HEK293 (cell line): Measurements from ENCODE around the gene GPHB5.

Source experiments
- CTCF ChIA-PET: fragments of 350-600 bp; formaldehyde crosslinking; extraction: SDS; loops from one replicate; lab custom pipeline; 2021; ENCODE audit warnings: antibody characterized with exemption; lab: Yijun Ruan, JAX
- POLR2A ChIA-PET: fragments of 300-600 bp; formaldehyde crosslinking; extraction: SDS; loops from one replicate; lab custom pipeline; 2020; ENCODE audit warnings: antibody characterized with exemption, inconsistent platforms; lab: Yijun Ruan, JAX
- H3K27ac ChIP-seq: fragments of 200-500 bp; sonication (Bioruptor generic); 2 replicates; pipeline ENCODE4 v1.5.1; 2014; ENCODE audit warnings: low read depth, low read length, control low read depth, inconsistent platforms; ENCODE audit errors: extremely low read depth
- H3K36me3 ChIP-seq, 2 experiments: fragments of 200-500 bp in 1 of 2; sonication (Bioruptor generic) in 1 of 2; 1 replicate in 1 of 2; 2 replicates in 1 of 2; pipeline ENCODE4 v1.5.1; 2014 to 2017; ENCODE audit warnings: inconsistent platforms in 2 of 2, low read length in 2 of 2; ENCODE audit not compliant: control insufficient read depth in 2 of 2, insufficient read depth in 1 of 2
- H3K4me1 ChIP-seq: fragments of 200-500 bp; sonication (Bioruptor generic); 2 replicates; pipeline ENCODE4 v1.5.1; 2014; ENCODE audit warnings: mild to moderate bottlenecking, low read length, inconsistent platforms; ENCODE audit not compliant: control insufficient read depth, insufficient read depth
- H3K4me3 ChIP-seq: 2 replicates; pipeline ENCODE4 v1.5.1; 2011; ENCODE audit warnings: low read depth, mild to moderate bottlenecking, control low read depth, low read length, moderate library complexity
- H3K9me3 ChIP-seq: fragments of 200-500 bp; sonication (Bioruptor generic); 2 replicates; pipeline ENCODE4 v1.5.1; 2014; ENCODE audit warnings: low read depth, low read length, inconsistent platforms; ENCODE audit not compliant: control insufficient read depth, insufficient read depth
- ZFP37 ChIP-seq: fragments of 450-650 bp; formaldehyde crosslinking; IDR thresholded peaks from 2 replicates; pipeline ENCODE4 v1.5.1; 2016; ENCODE audit warnings: missing biosample characterization, missing genetic modification characterization
- ZFP41 ChIP-seq: fragments of 450-650 bp; formaldehyde crosslinking; IDR thresholded peaks from 2 replicates; pipeline ENCODE4 v1.5.1; 2016; ENCODE audit warnings: missing biosample characterization, missing genetic modification characterization, borderline replicate concordance
- ZNF174 ChIP-seq: fragments of 450-650 bp; formaldehyde crosslinking; IDR thresholded peaks from 2 replicates; pipeline ENCODE4 v1.5.0; 2017; ENCODE audit warnings: missing biosample characterization, mild to moderate bottlenecking, missing genetic modification characterization
- ZNF175 ChIP-seq: fragments of 450-650 bp; formaldehyde crosslinking; IDR thresholded peaks from 2 replicates; pipeline ENCODE4 v1.5.1; 2016; ENCODE audit warnings: missing biosample characterization, missing genetic modification characterization
- ZNF24 ChIP-seq: fragments of 450-650 bp; formaldehyde crosslinking; IDR thresholded peaks from 2 replicates; pipeline ENCODE4 v1.5.1; 2016; ENCODE audit warnings: missing biosample characterization, missing genetic modification characterization
- ZNF548 ChIP-seq: fragments of 450-650 bp; formaldehyde crosslinking; IDR thresholded peaks from 2 replicates; pipeline ENCODE4 v1.5.1; 2016; ENCODE audit warnings: missing biosample characterization, missing genetic modification characterization
- ZNF624 ChIP-seq: fragments of 450-650 bp; formaldehyde crosslinking; IDR thresholded peaks from 2 replicates; pipeline ENCODE4 v1.5.1; 2017; ENCODE audit warnings: missing biosample characterization, missing genetic modification characterization
- ZNF664 ChIP-seq: fragments of 450-650 bp; formaldehyde crosslinking; IDR thresholded peaks from 2 replicates; pipeline ENCODE4 v1.5.1; 2016; ENCODE audit warnings: missing biosample characterization, missing genetic modification characterization
- TF ChIP-seq, protein P1 (sequence below): fragments of 450-650 bp; formaldehyde crosslinking; conservative IDR thresholded peaks from 2 replicates; pipeline ENCODE4 v1.5.1; 2016; ENCODE audit warnings: low read depth, missing biosample characterization, missing genetic modification characterization
- TF ChIP-seq, protein P2 (sequence below): fragments of 450-650 bp; formaldehyde crosslinking; IDR thresholded peaks from 2 replicates; pipeline ENCODE4 v1.5.1; 2016; ENCODE audit warnings: missing biosample characterization, missing genetic modification characterization

GPHB5 gene

DNA sequence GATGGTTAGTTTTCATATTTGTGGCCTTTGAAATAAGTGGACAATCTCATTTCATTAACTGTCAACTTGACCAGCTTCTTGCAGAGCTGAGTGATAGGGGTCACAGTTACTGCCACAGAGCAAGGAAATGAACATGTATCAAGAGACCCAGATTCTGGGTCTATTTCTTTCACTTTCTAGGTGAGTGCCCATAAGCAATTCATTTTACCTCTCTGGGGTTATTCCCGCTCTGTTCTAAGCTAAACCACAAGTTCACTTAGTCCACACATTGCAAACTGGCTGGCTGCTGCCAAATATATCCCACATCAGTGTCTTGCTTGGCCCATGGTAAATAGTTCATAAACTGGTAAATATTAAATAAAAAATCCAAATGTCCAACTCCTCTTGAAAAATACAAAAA, 29.9 kb downstream of the GPHB5 start (continued):
- TF ChIP-seq ZNF624 (no peak), ZNF664 (tag by site-specific recombination) (no peak)
- TF ChIP-seq, protein P1, sequence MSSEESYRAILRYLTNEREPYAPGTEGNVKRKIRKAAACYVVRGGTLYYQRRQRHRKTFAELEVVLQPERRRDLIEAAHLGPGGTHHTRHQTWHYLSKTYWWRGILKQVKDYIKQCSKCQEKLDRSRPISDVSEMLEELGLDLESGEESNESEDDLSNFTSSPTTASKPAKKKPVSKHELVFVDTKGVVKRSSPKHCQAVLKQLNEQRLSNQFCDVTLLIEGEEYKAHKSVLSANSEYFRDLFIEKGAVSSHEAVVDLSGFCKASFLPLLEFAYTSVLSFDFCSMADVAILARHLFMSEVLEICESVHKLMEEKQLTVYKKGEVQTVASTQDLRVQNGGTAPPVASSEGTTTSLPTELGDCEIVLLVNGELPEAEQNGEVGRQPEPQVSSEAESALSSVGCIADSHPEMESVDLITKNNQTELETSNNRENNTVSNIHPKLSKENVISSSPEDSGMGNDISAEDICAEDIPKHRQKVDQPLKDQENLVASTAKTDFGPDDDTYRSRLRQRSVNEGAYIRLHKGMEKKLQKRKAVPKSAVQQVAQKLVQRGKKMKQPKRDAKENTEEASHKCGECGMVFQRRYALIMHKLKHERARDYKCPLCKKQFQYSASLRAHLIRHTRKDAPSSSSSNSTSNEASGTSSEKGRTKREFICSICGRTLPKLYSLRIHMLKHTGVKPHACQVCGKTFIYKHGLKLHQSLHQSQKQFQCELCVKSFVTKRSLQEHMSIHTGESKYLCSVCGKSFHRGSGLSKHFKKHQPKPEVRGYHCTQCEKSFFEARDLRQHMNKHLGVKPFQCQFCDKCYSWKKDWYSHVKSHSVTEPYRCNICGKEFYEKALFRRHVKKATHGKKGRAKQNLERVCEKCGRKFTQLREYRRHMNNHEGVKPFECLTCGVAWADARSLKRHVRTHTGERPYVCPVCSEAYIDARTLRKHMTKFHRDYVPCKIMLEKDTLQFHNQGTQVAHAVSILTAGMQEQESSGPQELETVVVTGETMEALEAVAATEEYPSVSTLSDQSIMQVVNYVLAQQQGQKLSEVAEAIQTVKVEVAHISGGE: no peak

DNA sequence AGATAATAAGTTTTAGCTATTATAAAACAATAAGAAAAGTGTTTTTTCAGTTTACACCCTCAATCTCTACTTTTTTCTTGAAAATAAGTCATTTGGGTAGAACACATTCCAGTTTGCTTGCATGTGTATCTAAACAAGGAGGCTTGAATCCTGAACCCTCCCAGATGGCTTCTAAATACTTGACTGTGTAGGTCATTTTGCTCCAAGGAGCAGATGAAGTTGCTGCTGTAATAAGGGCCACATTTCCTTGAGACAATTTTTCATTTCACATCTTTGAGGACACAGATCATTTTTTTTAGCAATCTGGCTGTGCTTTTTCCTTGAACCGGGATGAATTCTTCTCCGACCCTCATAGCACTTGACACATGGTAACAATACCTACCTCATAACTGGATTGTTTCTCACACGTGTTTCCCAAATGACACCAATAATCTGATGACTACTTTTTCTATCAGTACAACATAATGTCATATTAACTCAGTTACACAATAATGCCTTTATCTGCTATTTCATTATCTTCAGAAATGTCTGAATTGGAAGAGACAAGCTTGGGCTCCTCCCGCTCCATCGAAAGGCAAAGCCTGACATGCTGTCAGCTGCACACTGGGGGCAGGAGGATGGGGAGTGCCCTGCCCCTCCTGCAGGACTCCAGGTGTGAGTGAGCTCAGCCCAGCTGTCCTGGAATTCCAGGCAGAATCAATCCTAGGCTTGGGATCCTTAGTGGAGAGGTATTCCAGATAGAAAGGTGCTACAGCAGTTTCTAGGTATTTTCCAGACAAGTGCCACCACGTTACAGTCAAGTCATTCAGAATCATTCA, 30.9 kb downstream of the GPHB5 start:
- ChIA-PET CTCF (interaction anchor here (1.0 kb wide), 1 partner anchor 1109 kb away, joined by 4 read pairs; no protein-coding TSS in a partner anchor), POLR2A (no interaction called here)
- no peak overlapping the region for H3K4me3 ChIP-seq
- H3K9me3 ChIP-seq: no peaks in the 10 kb centered on the region
- H3K4me1 ChIP-seq: peaks cover 5% of the 10 kb centered on the region; the same call in 1 of the 2 replicates
- no peaks in the 10 kb centered on the region for H3K36me3 ChIP-seq
- no peak for TF ChIP-seq ZFP41 (tag by site-specific recombination)
- no peak for TF ChIP-seq ZNF548 (tag by site-specific recombination)
- no peak overlapping the region for H3K27ac ChIP-seq

DNA sequence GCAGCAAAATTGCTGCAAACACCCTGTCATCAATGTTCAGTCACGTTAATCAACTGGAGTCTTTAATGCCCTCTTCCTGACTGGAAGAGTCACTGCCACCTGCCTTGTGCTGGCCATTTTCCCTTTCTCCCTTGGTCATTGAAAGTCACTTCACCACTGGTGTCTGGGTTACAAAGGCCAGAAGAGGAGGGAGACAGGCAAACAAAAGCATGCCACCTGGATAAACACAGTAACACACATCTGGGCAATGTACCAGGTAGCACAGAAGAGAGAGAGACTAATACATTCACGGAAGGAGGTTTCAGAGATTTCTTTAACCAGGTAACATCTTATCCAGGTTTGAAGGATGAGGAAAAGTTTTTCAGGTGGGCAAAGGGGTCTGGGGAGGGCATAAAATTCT, 32.7 kb downstream of the GPHB5 start:
- H3K4me1 ChIP-seq: peaks cover 5% of the 10 kb centered on the region; the same call in 1 of the 2 replicates
- ChIA-PET POLR2A (no interaction called here), CTCF (no interaction called here)

DNA sequence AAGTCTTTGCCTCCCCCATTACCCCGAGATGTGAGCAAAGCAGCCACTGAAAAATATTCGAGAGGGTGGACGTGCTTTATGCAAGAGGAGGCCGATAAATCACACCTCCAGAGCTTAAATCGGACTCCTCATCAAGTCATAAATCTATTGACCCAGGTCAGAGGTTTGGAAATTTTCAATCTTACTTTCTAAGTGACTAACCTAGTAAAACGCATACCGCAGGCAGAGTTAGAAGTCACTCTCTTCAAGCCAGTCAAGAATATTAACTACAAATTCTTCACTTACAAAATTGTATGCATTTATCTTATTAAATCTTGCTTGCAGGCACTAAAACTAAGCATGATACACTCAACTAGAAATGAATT, 34.9 kb downstream of the GPHB5 start:
- Histone ChIP-seq H3K4me3 (no peak overlapping the region), H3K36me3 (no peaks in the 10 kb centered on the region)
- TF ChIP-seq ZNF175 (tag by site-specific recombination) (no peak), ZNF174 (tag by site-specific recombination) (no peak)

More for the DNA sequence above, 32.7 kb downstream of the GPHB5 start:
- Histone ChIP-seq H3K4me3 (no peak overlapping the region), H3K27ac (no peak overlapping the region), H3K36me3 (no peaks in the 10 kb centered on the region), H3K9me3 (no peaks in the 10 kb centered on the region)
- TF ChIP-seq ZNF24 (tag by site-specific recombination) (no peak), ZFP37 (tag by site-specific recombination) (no peak)
- TF ChIP-seq, protein P2, sequence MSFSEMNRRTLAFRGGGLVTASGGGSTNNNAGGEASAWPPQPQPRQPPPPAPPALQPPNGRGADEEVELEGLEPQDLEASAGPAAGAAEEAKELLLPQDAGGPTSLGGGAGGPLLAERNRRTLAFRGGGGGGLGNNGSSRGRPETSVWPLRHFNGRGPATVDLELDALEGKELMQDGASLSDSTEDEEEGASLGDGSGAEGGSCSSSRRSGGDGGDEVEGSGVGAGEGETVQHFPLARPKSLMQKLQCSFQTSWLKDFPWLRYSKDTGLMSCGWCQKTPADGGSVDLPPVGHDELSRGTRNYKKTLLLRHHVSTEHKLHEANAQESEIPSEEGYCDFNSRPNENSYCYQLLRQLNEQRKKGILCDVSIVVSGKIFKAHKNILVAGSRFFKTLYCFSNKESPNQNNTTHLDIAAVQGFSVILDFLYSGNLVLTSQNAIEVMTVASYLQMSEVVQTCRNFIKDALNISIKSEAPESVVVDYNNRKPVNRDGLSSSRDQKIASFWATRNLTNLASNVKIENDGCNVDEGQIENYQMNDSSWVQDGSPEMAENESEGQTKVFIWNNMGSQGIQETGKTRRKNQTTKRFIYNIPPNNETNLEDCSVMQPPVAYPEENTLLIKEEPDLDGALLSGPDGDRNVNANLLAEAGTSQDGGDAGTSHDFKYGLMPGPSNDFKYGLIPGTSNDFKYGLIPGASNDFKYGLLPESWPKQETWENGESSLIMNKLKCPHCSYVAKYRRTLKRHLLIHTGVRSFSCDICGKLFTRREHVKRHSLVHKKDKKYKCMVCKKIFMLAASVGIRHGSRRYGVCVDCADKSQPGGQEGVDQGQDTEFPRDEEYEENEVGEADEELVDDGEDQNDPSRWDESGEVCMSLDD: no peak

More for the DNA sequence above, 34.9 kb downstream of the GPHB5 start:
- no peak overlapping the region for H3K27ac ChIP-seq
- ChIA-PET POLR2A (no interaction called here), CTCF (interaction anchor here (1.2 kb wide), 1 partner anchor 1105 kb away, joined by 3 read pairs; no protein-coding TSS in a partner anchor)
- peaks cover 5% of the 10 kb centered on the region; the same call in 1 of the 2 replicates for H3K4me1 ChIP-seq
- H3K9me3 ChIP-seq: no peaks in the 10 kb centered on the region
